ENCODE measurements around the gene TEPSIN. TPM values are rescaled to one million over a fixed set of nuclear protein-coding genes. Genes with fewer than 3 reads are reported as not detected.

Gene TEPSIN
- total RNA-seq, 1 donor from 2014 or later = 5.2 TPM

DNA sequence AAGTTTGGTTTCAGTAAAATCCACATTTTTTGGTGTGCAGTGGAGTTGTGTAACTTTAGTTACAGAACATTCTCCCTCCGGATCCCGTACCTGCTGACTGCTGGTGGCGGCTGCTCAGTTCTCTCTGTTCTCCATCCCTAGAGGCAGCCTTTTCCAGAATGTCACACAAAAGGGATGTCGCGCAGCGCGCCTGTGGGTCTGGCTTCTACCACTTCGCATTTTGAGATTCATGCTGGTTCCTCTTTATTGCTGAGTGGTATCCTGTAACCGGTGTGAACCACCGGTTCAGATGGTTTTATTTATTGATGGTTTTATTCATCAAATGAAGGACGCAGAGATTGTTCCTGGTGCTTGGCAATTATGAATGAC is 15.1 kb downstream of the TEPSIN start:
- Histone ChIP-seq H3K4me3 (ENCODE audit: low read length in 3 of 3) (peak overlapping the region in 1 of 3 donors; percentile 24), H3K36me3 (ENCODE audit: control insufficient read depth in 3 of 3, insufficient read depth in 3 of 3, low read length in 3 of 3) (peaks cover 3 to 4% (median 4%) of the 10 kb centered on the region in 3 donors), H3K9ac (ENCODE audit: low read depth in 1 of 3, low read length in 3 of 3) (peak overlapping the region in 1 of 3 donors; percentile 57), H3K4me1 (ENCODE audit: control insufficient read depth in 3 of 3, insufficient read depth in 3 of 3, low read length in 3 of 3) (peaks cover 13 to 19% (median 15%) of the 10 kb centered on the region in 3 donors), H3K9me3 (ENCODE audit: control insufficient read depth in 3 of 3, low read length in 3 of 3) (no peaks in the 10 kb centered on the region), H3K27ac (ENCODE audit: low read depth, low read length) (peak overlapping the region; percentile 3), H3K27me3 (ENCODE audit: control insufficient read depth in 3 of 3, insufficient read depth in 3 of 3, low read length in 3 of 3) (no peaks in the 10 kb centered on the region)

- Histone ChIP-seq H3K4me3 (ENCODE audit: low read length in 3 of 3) (peak within 1 kb of the TSS; percentile 73 to 78 (median 77)), H3K27me3 (ENCODE audit: control insufficient read depth in 3 of 3, insufficient read depth in 3 of 3, low read length in 3 of 3) (no peaks in the 10 kb centered on the region)
These were observed 15.7 kb downstream of the TEPSIN start, which contains the start of gene CEP131 for GRCh38 chr17:81222906-81223761. TSS of gene CEP131 (minus strand) at chr17:81222965. CDS start at chr17:81220056, 2,909 bp downstream.

GRCh38 chr17:81222620-81222905 is 16.3 kb downstream of the TEPSIN start:
- Histone ChIP-seq H3K4me1 (ENCODE audit: control insufficient read depth in 3 of 3, insufficient read depth in 3 of 3, low read length in 3 of 3) (peaks cover 13 to 19% (median 15%) of the 10 kb centered on the region in 3 donors), H3K27ac (ENCODE audit: low read depth, low read length) (no peak overlapping the region), H3K27me3 (ENCODE audit: control insufficient read depth in 3 of 3, insufficient read depth in 3 of 3, low read length in 3 of 3) (no peaks in the 10 kb centered on the region), H3K9me3 (ENCODE audit: control insufficient read depth in 3 of 3, low read length in 3 of 3) (no peaks in the 10 kb centered on the region), H3K36me3 (ENCODE audit: control insufficient read depth in 3 of 3, insufficient read depth in 3 of 3, low read length in 3 of 3) (peaks cover 0 to 2% (median 0%) of the 10 kb centered on the region in 3 donors), H3K4me3 (ENCODE audit: low read length in 3 of 3) (peak overlapping the region; percentile 73 to 78 (median 77)), H3K9ac (ENCODE audit: low read depth in 1 of 3, low read length in 3 of 3) (peak overlapping the region in 2 of 3 donors; percentile 62 to 79)

More at GRCh38 chr17:81222906-81223761, 15.7 kb downstream of the TEPSIN start, which contains the start of gene CEP131:
- H3K36me3 ChIP-seq (ENCODE audit: control insufficient read depth in 3 of 3, insufficient read depth in 3 of 3, low read length in 3 of 3) = peaks cover 0 to 2% (median 0%) of the 10 kb centered on the region in 3 donors
- H3K9ac ChIP-seq (ENCODE audit: low read depth in 1 of 3, low read length in 3 of 3) = peak within 1 kb of the TSS; percentile 43 to 79 (median 62)
- peak within 1 kb of the TSS; percentile 3 for H3K27ac ChIP-seq (ENCODE audit: low read depth, low read length)
- peaks cover 13 to 19% (median 15%) of the 10 kb centered on the region in 3 donors for H3K4me1 ChIP-seq (ENCODE audit: control insufficient read depth in 3 of 3, insufficient read depth in 3 of 3, low read length in 3 of 3)
- H3K9me3 ChIP-seq (ENCODE audit: control insufficient read depth in 3 of 3, low read length in 3 of 3) = no peaks in the 10 kb centered on the region

DNA sequence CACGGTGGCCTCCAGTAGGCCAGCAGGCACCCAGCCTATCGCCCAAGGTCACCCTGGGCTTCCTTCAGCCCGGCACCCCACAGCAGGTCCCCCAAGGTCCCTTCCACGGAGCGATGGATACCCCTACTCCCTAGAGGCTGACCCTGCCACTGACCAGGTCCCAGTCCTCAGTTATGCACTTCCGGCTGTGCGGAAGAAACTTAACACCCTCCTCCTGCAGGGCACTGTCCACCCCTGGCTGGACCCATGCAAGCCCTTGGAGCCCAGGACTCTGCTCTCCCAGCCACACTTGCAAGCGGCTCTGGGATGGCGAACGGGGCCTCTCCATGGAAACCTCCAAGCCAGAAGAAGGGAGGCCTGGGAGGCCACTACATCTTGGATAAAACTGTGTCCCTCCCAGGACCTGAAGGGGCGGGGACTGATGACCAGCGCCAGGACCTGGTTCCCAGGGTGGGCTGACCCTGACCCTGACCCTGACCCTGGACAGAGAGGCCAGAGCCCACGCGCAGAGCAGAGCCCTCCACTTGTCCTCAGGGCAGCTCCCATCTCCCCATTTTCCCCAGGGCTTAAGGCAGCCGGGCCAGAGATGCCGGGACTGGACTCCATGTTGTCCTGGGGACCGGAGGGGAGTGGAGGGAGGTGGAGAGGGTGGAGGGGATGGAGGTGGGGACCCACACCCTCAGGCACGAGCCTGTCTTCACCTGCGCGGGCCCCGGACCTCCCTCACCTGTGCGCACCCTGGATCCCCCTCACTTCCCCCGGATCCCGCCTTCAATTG is 16.8 kb downstream of the TEPSIN start:
- Histone ChIP-seq H3K27ac (ENCODE audit: low read depth, low read length) (no peak overlapping the region), H3K9me3 (ENCODE audit: control insufficient read depth in 3 of 3, low read length in 3 of 3) (no peaks in the 10 kb centered on the region), H3K4me3 (ENCODE audit: low read length in 3 of 3) (peak overlapping the region; percentile 73 to 78 (median 77)), H3K36me3 (ENCODE audit: control insufficient read depth in 3 of 3, insufficient read depth in 3 of 3, low read length in 3 of 3) (peaks cover 0 to 2% (median 0%) of the 10 kb centered on the region in 3 donors), H3K27me3 (ENCODE audit: control insufficient read depth in 3 of 3, insufficient read depth in 3 of 3, low read length in 3 of 3) (no peaks in the 10 kb centered on the region), H3K4me1 (ENCODE audit: control insufficient read depth in 3 of 3, insufficient read depth in 3 of 3, low read length in 3 of 3) (peaks cover 13 to 19% (median 15%) of the 10 kb centered on the region in 3 donors), H3K9ac (ENCODE audit: low read depth in 1 of 3, low read length in 3 of 3) (peak overlapping the region; percentile 43 to 79 (median 62))

DNA sequence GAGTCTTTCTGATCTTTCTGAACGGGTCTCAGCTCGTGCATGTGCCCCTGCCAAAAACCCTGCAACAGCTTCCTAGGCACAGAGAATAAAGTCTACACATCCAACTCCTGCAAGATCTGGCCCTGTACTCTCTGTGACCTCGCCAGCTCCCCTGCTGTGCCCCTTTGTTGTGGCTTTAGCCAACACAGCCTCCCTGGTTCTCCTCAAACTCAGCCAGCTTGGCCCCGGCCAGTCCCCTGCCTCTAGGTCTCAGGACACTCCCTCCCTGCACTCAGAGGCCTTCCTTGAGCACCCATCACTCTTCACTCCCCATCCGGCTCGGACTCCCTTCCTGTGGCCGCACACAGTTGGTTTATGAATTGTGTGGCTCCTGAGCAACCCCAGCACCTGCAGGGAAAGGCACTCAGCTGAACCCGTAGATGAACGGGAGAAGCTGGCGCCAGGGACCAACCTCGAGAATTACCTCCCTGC is 17.4 kb downstream of the TEPSIN start:
- peaks cover 0 to 2% (median 0%) of the 10 kb centered on the region in 3 donors for H3K36me3 ChIP-seq (ENCODE audit: control insufficient read depth in 3 of 3, insufficient read depth in 3 of 3, low read length in 3 of 3)
- H3K9ac ChIP-seq (ENCODE audit: low read depth in 1 of 3, low read length in 3 of 3) = peak overlapping the region in 2 of 3 donors; percentile 43 to 79
- no peaks in the 10 kb centered on the region for H3K9me3 ChIP-seq (ENCODE audit: control insufficient read depth in 3 of 3, low read length in 3 of 3)
- H3K4me1 ChIP-seq (ENCODE audit: control insufficient read depth in 3 of 3, insufficient read depth in 3 of 3, low read length in 3 of 3) = peaks cover 13 to 19% (median 15%) of the 10 kb centered on the region in 3 donors
- no peaks in the 10 kb centered on the region for H3K27me3 ChIP-seq (ENCODE audit: control insufficient read depth in 3 of 3, insufficient read depth in 3 of 3, low read length in 3 of 3)
- no peak overlapping the region for H3K27ac ChIP-seq (ENCODE audit: low read depth, low read length)
- H3K4me3 ChIP-seq (ENCODE audit: low read length in 3 of 3) = peak overlapping the region in 2 of 3 donors; percentile 77 to 78

DNA sequence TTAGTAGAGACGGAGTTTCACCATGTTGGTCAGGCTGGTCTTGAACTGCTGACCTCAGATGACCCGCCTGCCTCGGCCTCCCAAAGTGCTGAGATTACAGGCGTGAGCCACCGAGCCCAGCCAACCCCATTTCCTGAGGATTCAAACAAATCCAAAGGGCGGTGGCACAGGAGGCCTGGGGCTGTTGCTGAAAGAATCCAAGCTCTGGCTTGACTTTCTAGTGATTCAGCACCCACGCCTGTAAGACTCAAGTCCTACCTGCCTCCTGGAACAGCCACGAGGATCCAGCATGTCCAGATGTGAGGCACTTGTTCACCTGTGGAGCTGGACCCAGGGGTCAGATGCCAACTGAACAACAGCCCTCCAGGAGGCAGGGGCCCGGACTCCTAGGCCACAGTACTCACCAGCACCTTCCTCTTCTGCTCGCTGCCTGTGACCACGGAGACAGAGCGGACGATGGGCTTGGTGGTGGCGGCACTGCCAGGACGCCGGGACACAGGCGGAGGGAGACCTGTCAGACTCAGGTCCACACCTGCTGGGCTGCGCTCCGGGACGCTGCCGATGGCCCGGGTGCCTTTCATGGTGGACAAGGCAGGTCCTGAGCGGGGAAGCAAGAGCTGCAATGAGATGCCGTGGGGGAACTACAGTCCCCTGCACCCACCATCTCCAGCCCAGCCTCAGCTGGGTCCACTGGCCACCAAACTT is 19.2 kb downstream of the TEPSIN start:
- no peak overlapping the region for H3K9ac ChIP-seq (ENCODE audit: low read depth in 1 of 3, low read length in 3 of 3)
- peaks cover 0 to 2% (median 0%) of the 10 kb centered on the region in 3 donors for H3K36me3 ChIP-seq (ENCODE audit: control insufficient read depth in 3 of 3, insufficient read depth in 3 of 3, low read length in 3 of 3)
- H3K27me3 ChIP-seq (ENCODE audit: control insufficient read depth in 3 of 3, insufficient read depth in 3 of 3, low read length in 3 of 3) = no peaks in the 10 kb centered on the region
- H3K9me3 ChIP-seq (ENCODE audit: control insufficient read depth in 3 of 3, low read length in 3 of 3) = no peaks in the 10 kb centered on the region
- H3K4me3 ChIP-seq (ENCODE audit: low read length in 3 of 3) = no peak overlapping the region
- no peak overlapping the region for H3K27ac ChIP-seq (ENCODE audit: low read depth, low read length)
- H3K4me1 ChIP-seq (ENCODE audit: control insufficient read depth in 3 of 3, insufficient read depth in 3 of 3, low read length in 3 of 3) = peaks cover 13 to 19% (median 15%) of the 10 kb centered on the region in 3 donors

GRCh38 chr17:81218991-81219390 is 19.9 kb downstream of the TEPSIN start:
- H3K27ac ChIP-seq (ENCODE audit: low read depth, low read length) = no peak overlapping the region
- peaks cover 0 to 2% (median 0%) of the 10 kb centered on the region in 3 donors for H3K36me3 ChIP-seq (ENCODE audit: control insufficient read depth in 3 of 3, insufficient read depth in 3 of 3, low read length in 3 of 3)
- H3K27me3 ChIP-seq (ENCODE audit: control insufficient read depth in 3 of 3, insufficient read depth in 3 of 3, low read length in 3 of 3) = no peaks in the 10 kb centered on the region
- H3K9me3 ChIP-seq (ENCODE audit: control insufficient read depth in 3 of 3, low read length in 3 of 3) = no peaks in the 10 kb centered on the region
- no peak overlapping the region for H3K9ac ChIP-seq (ENCODE audit: low read depth in 1 of 3, low read length in 3 of 3)
- peaks cover 13 to 19% (median 15%) of the 10 kb centered on the region in 3 donors for H3K4me1 ChIP-seq (ENCODE audit: control insufficient read depth in 3 of 3, insufficient read depth in 3 of 3, low read length in 3 of 3)
- H3K4me3 ChIP-seq (ENCODE audit: low read length in 3 of 3) = no peak overlapping the region

DNA sequence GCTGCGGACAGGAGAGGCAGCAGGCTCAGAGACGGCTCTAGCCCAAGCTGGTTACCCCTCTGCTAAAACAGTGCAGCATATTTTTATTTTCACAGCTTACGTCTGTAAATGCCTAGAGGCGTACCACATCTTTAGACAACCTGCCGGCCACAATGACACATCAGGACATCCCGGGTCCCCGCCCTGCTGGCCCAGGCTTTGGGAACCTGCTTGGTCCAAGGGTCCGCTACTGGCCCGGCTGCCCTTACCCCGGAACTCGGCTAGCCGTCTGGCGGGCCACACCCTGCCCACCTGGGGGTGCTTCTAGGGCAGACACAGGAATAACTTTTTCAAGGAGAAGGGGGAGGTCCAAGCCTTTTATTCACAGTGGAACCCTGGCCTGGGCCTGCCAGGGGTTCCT is 20.4 kb downstream of the TEPSIN start:
- H3K9me3 ChIP-seq (ENCODE audit: control insufficient read depth in 3 of 3, low read length in 3 of 3) = no peaks in the 10 kb centered on the region
- H3K27ac ChIP-seq (ENCODE audit: low read depth, low read length) = no peak overlapping the region
- no peak overlapping the region for H3K9ac ChIP-seq (ENCODE audit: low read depth in 1 of 3, low read length in 3 of 3)
- H3K4me1 ChIP-seq (ENCODE audit: control insufficient read depth in 3 of 3, insufficient read depth in 3 of 3, low read length in 3 of 3) = peaks cover 13 to 17% (median 15%) of the 10 kb centered on the region in 3 donors
- no peak overlapping the region for H3K4me3 ChIP-seq (ENCODE audit: low read length in 3 of 3)
- peaks cover 0 to 2% (median 0%) of the 10 kb centered on the region in 3 donors for H3K36me3 ChIP-seq (ENCODE audit: control insufficient read depth in 3 of 3, insufficient read depth in 3 of 3, low read length in 3 of 3)
- no peaks in the 10 kb centered on the region for H3K27me3 ChIP-seq (ENCODE audit: control insufficient read depth in 3 of 3, insufficient read depth in 3 of 3, low read length in 3 of 3)

DNA sequence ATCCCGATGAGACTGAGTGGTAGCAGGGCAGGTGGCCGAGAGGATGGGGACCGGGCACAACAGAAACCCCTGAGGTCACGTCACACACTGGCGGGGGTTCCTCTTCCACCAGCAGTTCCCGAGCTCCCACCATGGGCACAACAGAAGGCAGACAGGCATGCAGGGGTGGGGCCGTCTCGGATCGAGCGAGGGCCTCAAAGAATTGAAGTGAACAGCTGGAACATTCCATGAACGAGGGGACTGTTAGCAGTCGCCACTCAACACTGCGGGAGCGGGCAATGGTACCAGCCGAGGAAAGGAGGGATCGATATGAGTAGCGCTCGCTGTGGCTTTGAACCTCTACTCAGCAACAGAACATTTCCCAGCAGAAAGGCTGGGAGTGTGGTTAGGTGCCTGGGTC is 21.4 kb downstream of the TEPSIN start:
- Histone ChIP-seq H3K27me3 (ENCODE audit: control insufficient read depth in 3 of 3, insufficient read depth in 3 of 3, low read length in 3 of 3) (no peaks in the 10 kb centered on the region), H3K9me3 (ENCODE audit: control insufficient read depth in 3 of 3, low read length in 3 of 3) (no peaks in the 10 kb centered on the region), H3K27ac (ENCODE audit: low read depth, low read length) (no peak overlapping the region), H3K4me3 (ENCODE audit: low read length in 3 of 3) (no peak overlapping the region), H3K9ac (ENCODE audit: low read depth in 1 of 3, low read length in 3 of 3) (no peak overlapping the region), H3K4me1 (ENCODE audit: control insufficient read depth in 3 of 3, insufficient read depth in 3 of 3, low read length in 3 of 3) (peaks cover 12 to 14% (median 13%) of the 10 kb centered on the region in 3 donors), H3K36me3 (ENCODE audit: control insufficient read depth in 3 of 3, insufficient read depth in 3 of 3, low read length in 3 of 3) (peaks cover 0 to 2% (median 0%) of the 10 kb centered on the region in 3 donors)
